ENCODE data around the gene PTPN13.

Gene PTPN13

DNA sequence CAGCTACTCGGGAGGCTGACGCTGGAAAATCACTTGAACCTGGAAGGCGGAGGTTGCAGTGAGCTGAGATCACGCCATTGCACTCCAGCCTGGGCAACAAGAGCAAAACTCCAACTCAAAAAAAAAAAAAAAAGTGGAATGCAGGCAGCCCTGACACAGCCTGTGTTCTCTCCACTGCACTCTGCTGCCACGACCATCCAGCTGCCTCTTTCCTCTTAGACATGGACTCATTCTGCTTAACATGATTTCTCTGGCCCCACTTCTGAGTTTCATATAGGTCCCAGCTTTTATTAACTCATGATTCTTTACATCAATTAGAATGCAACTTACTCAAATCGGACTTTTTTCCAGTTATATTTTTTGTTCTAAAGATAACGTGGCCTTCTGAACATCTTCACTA lies 225.4 kb downstream of the PTPN13 start:
- DNase-seq = no peak

DNA sequence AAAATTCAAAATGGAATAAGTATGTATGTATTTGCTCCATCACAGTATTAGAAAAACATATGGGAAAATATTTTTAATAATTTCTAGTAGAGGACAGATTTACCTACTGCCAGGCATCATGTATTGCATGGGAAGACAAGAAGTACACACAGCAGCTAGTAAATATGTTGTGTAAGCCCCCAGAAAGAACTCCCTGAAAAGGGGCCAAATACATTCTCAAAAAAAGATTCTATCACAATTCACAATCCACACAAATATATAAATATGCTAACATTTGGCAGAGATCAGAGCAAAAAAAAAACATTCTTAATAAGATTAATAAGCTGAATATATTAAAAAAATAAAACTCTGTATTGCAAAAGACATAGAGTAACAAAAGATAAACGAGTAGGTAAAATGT lies 227.0 kb downstream of the PTPN13 start:
- DNase-seq = no peak

DNA sequence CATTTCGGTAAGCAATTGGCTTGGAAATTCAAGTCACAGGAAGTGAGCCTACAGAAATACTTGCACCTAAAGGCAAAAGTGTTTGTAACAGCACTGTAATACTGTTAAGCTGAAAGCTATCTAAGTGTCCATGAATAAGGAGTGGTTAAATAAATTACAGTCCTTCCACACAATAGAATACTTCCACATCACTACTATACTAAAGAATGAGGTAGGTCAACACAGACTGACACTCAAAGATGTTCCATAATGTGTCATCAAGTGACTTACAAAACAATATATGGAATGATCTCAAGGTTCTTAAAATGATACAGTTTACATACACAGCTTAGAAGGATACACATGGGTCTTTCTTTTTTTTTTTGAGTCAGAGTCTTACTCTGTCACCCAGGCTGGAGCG lies 228.0 kb downstream of the PTPN13 start:
- no peak for DNase-seq

DNA sequence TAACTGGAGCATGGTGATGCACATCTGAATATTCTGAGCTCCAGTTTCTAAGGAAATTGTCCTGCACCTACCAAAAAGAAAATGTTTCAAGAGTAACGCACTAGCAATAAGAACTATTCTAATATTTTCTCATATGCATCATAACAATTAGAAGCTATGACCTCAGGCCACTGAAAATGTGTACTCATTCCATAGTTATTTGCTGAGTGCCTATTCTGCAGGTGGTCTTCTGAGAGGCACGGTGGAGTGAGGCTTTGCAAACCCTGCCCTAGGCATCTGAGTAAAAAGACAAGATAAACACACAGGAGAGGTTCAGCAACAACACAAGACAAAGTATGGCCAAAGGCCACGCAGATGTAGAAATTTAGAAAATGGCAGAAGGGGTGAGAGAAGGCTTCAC lies 231.4 kb downstream of the PTPN13 start:
- DNase-seq = no peak

DNA sequence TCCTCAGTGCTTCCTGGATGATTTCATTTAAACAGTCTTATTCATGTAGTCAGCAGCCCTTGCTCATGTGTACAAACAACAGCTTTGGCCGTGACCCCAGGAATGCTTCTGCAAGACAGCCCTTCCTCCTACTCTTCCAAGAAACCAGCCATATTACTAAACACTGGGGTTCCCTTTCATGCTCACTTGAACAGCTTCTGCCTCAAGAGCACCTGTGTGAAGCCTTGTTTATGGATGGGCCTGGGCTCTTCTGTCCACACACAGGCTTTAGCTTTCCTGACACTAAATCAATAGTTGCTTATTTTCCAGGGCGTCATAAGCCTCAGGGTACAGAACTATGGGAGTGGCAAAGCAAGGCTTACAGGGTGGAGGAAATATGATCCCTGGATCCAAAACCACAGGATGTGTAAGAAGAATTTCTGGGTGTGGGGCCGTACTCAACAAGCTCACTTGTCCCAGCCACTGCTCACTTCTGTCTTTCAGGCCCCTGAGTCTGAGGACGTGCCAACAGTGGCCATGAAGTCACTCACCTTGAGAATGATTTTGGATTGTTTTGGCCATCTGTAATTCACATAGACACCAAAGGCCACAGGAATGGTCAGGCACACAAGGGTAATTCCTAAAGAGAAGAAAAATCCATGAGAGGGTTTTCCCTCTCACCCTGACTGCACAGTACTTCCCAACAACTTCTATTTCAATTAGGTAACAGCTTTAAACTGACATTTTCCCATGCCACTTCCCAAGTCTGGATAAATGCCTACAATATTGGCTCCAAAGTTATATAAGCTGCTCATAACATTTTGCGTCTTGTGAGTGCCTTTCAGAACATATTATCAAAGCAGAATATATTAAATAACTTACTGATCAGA lies 237.4 kb downstream of the PTPN13 start:
- DNase-seq = no peak

DNA sequence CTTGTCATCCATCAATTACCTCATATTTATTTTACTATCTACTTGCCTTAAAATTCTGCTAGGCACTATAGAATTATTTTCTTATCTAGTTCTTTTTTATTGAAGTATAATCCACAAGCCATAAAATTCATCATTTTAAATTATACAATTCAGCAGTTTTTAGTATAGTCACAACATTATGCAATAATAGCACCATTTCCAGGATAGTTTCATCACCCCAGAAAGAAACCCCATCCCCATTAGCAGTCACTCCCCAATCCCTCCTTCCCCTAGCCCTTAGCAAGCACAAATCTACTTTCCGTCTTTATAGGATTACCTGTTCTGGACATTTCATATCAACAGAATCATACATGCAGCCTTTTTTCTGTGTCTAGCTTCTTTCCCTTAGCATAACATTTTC lies 239.5 kb downstream of the PTPN13 start:
- no peak for DNase-seq

DNA sequence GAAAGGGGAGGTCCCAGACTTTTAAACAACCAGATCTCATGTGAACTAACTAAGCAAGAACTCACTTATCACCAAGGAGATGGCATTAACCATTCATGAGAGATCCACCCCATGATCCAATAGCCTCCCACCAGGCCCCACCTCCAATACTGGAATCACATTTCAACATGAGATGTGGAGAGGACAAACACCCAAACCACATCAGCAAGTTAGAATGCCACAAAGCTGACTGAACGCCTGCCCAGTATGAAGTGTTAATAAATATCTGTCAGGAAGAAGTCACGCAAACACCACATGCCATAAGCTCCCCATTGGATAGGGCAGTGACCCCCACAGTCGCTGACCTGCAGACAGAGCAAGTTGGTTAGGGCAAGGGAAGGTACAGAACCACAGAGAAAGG lies 240.8 kb downstream of the PTPN13 start:
- no peak for DNase-seq

DNA sequence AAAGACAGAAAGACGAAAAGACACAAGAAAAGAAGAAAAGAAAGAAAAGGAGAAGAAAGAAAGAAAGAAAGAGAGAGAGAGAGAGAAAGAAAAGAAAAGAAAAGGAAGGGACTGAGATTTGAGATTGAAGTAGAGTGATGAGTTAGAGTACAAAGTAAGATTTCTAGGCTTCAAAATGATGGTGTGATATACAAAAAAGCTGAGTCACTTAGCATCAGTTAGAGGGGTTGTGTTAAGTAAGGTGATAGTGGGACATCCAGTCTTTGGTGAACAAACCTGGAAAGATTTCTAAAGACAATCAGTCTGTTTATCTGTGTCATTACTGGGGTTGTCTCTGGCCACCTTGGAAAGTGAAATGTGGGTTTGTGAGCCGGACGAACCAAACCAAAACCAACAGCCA lies 241.6 kb downstream of the PTPN13 start:
- no peak for DNase-seq

DNA sequence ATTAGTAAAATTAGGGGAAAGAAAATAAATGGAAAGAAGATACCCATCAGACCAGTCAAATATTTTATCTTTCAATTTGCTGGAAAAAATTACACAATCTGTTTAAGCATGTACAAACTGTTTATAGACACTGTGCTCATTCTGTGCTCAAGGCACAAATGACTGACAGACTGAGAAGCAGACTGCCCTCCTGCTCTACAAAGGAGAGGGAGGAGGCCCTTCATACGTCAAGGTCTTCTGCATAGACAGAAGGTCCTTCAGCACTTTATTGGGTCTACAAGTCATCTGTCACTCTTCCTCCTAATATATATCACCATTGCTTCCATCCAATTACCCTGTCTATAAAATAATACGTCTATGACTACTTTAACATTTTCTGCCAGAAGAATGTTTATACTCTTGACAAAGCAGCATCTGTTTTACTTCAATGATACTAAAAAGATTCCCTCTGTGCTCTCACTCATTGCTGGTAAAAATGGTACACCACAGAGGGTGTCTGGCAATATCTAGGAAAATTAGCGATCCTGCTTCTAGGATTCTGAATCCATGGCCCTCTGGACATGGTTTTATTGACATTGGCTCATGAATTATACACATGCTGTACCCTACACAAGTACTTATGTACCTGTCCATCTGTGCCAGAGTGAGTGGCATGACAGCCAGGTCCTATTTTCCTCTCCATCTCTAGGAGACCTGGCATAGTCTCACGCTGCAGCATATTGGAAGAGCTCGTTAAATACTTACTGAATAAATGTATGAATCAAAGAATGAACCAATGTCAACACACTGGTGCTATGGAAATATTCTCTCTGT lies 243.8 kb downstream of the PTPN13 start:
- no peak for DNase-seq

DNA sequence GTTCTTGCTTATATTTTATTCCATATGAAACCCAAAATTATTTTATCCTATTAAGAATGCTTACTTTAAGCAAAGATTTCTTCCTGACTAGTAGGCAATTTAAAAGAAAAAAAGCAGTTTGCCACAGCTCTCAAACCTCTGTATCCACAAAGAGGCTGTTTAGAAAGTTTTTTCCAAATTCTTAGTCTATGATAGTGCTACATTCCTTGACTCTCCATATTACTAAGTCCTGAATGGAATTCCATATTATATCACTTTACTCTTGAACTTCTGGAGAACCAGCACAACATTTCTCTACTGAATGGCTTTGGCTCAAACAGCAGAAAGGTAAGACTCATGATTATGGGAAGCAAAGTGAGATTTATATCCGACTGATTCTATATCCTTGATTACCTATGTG lies 246.7 kb downstream of the PTPN13 start:
- no peak for DNase-seq

DNA sequence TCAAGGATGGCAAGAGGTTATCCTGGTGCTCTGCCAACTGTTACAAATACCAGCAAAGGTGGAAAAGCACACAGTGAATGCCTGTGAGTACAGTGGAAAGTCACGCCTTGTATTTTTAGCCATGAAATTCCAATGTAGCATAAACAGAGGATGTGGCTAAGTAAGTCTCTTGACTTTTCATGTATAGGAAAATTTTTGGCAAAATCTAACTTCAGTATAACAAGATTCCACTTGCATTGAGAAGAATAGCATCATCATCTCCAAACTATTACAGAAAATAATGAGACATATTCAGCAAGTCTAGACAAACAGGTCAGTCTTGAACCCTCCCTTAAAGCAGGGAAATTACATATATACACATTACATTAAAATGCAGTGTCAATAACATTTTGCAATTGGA lies 247.2 kb downstream of the PTPN13 start:
- DNase-seq = no peak

DNA sequence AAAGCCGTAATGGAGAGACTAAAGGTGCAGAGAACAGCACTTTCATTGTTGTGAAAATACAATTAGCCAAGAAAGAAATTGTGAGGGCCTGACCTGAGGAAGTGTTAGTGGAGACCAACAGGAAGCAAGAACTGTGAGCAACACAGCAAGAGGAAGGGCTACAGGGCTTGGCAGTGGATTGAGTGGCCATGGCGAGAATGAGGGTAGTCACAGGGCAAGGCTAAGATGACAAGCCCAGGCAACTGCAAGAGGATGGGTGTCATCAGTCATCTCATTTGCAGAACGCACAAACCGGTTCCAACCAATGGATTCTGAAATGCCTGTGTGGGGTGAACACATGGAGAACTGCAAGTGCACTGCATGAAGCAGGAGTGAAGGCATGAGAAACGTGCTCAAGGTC lies 251.5 kb downstream of the PTPN13 start:
- DNase-seq = no peak

DNA sequence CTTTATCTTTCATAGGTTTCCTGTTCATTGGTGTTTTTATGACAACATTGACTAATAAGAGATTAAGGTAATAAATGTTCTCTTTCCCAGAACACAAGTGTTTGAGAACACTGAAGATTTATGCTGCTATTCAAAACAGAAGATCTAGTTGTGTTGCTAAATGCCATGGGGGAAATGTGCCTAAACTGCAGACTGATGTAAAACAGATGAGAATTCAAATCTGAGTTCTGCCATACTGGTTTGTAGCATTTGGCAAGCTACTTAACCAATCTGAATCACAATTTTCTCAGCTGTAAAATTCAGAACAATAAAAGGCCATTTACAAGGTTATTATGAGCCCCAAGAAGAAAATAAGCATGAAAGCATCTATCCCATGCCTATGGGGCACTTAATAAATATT lies 252.8 kb downstream of the PTPN13 start:
- no peak for DNase-seq

DNA sequence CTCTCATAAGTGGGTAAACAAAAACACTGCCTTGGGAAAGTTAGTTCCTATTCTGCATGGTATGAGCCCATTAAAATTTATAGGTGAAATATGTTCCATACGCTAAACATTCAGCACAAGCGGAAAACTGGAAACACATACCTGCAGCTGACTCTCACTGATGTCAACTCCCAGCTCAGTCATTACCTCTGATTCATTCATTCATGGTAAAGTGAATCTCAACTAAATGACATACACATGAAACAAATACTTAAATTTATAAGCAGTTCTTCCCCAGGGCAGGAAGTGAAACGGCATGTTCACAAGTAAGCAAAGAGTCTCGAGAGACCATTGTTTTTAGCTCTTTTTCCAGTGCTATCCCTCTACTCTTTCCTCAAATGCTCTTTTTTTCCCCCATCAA lies 253.5 kb downstream of the PTPN13 start:
- DNase-seq = no peak

DNA sequence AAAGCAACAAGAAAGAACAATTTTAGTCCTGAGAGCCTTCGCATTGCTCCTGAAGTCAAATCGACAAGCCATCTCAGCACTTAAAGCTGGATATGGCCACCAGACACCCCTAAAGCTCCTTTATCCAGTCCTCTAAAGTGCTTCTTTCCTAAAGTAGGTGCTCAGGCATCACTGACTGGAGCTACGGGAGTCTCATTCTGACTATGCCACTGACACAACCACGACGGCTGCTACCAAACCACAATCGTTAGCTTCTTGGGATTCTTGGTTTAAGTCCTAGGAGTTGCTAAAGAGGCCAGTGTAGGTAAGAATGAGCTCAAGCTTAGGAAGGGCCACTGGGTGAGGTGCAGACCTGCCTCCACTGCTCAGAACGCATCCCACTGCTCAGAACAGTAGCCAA lies 254.0 kb downstream of the PTPN13 start:
- DNase-seq = no peak

DNA sequence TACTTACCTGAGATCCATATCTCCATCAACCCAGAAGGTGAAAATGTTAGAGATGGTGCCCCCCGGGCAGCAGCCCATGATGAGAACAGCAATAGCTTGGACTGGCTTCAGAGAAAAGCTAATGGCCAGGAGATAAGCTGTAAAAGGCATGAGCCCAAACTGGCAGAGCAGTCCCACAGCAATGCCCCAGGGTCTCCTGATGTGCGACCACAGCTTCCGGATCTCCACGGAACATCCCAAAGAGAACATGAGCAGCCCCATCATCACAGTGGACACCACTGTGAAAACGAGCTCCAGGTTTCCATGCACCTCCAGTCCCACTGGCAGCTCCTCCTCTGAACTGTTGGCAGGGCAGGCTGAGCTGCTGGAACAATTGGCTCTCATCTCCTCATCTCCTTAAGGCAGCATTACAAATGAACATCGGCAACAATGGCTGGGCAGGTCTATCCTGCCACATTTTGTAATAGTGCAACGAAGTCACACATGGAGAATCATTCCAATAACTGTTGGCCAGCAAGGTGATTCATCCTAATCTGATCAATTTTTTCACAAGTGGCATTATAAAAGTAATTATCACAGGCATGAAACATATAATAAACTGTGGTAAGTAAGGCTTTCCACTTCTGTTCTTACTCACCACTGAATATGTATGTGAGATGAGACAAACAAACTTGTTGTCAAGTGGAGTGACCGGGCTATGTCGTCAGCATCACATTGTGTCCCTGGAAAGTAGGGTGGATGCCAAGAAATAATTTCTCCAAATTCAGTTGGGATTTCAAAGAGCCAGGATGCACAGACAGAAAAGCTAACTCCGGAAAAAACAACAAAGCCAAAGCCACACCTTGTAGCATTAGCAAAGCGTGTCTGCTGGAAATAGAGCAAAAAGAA lies 254.9 kb downstream of the PTPN13 start, which contains the start of gene SLC10A6:
TSS of gene SLC10A6 (minus strand) at position 653 of the 888 bp plus-strand sequence. CDS start at position 384, 269 bp downstream.
- no peak for DNase-seq

DNA sequence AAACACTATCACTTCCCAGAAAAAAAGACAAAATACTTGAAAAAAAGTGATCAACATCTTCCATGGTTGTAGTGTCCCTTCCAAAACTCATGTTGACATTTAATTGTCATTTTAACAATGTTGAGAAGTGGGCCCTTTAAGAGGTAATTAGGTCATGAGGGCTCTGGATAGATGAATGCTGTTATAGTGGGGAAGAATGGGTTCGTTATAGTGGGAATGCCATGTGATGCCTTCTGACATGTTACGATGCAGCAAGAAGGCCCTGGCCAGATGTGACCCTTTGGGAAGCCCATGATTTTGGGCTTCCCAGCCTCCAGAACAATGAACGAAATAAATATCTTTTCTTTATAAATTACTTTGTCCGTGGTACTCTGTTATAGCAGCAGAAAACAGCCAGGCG lies 259.1 kb downstream of the PTPN13 start:
- DNase-seq = no peak

DNA sequence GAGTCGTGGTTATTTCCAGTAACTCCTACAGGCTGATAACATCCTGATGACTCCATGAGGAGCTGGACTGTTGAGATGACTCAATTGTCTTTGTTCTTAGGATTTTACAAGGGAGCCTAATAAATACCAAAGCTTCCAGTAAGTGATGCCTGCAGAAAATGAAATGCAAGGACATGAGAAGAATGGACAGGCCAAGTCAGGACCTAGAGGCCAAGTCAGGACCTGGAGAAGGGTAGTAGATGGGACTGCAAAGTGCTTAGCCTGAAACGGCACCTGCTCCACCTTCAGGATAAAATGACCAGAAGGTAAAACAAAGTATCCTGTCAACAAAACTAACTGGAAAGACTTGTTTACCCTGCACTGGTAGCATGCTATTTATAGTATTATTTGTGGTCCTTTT lies 261.5 kb downstream of the PTPN13 start:
- no peak for DNase-seq

DNA sequence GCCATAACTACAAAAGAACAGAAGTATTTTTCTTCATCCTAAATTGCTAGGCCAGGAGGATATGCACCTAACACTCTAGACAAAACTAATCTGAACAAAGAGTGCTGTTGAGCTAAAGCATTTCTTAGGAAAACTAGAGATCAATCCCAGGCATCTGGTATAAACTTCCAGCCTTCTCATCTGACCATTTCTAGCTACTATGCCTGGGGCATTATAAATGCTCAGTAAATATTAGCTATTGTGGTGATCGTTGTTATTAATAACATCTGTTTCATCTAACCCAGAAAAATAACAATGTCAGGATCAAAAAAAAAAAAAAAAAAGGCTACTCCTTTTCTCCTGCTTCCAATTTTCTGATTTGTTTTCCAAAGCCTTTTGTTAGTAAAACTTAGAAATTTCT lies 262.8 kb downstream of the PTPN13 start:
- no peak for DNase-seq

DNA sequence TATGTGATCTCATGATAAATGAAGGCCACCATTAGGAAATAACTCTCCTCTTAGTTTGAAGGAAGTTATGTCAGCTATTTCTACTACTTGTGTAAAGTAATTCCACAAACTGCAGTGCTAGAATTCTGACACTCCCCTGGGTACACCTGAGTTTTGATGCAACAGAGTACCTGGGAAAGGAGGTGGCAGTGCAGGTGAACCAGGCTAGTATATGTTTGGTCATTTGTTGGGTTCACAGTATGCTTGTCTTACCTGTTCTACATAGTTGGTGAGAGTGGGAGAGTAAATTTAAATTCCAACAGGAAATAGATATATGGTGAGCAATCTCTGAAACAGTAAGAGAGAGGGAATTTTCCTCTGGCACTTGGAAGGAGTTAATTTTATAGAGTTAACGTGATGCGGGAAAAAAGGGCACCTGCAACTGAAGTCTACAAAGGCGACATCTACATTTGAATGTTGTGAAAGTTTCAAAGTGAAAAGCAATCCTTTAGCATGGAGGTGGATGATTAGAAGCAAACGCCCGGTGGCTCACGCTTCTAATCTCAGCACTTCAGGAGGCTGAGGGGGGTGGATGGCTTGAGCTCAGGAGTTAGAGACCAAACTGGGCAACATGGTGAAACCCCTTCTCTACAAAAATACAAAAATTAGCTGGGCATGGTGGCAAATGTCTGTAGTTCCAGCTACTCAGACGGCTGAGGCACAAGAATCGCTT lies 263.4 kb downstream of the PTPN13 start:
- DNase-seq = no peak
